ENCODE data around the gene PSMB3. TPM values are rescaled to one million over a fixed set of nuclear protein-coding genes. Genes with fewer than 3 reads are reported as not detected.

PSMB3 gene
- total and polyA plus RNA-seq, 9 of the 15 experiments (the other 6 are each of a cell fraction or from before 2014, with no cell fraction given) = 460 to 2,775 (median 574) TPM

GRCh38 chr17:38702916-38703741 lies 49.4 kb upstream of the PSMB3 start (continued):
- TF ChIP-seq CBX1 (IDR thresholded peaks at IDR 0.05; ENCODE audit: low read depth) = peak; percentile 60; the same call in 1 of the 2 replicates
- no peak for TF ChIP-seq HNRNPUL1 (IDR thresholded peaks at IDR 0.05; ENCODE audit: low read length)
- TF ChIP-seq ETV1 (tag; conservative IDR thresholded peaks at IDR 0.05; ENCODE audit: low read depth) = no peak
- TF ChIP-seq TEAD4 (IDR thresholded peaks at IDR 0.05; ENCODE audit: low read length) = 0 out of 2 replicates have a peak, but pooled peaks have one; percentile 5
- TF ChIP-seq TEAD4 (CRISPR knock-in tag; IDR thresholded peaks at IDR 0.05; ENCODE audit: borderline replicate concordance) = no peak
- TF ChIP-seq SP1 (CRISPR knock-in tag; IDR thresholded peaks at IDR 0.05) = 0 out of 2 replicates have a peak, but pooled peaks have one; percentile 72
- peak; percentile 45; the same call in 1 of the 2 replicates for TF ChIP-seq ZFX (CRISPR knock-in tag; IDR thresholded peaks at IDR 0.05)
- TF ChIP-seq CHD4 (IDR thresholded peaks at IDR 0.05; ENCODE audit: insufficient read depth, insufficient replicate concordance, low read depth, low read length, poor library complexity, severe bottlenecking) = peak; percentile 49
- 0 out of 2 replicates have a peak, but pooled peaks have one; percentile 7 for TF ChIP-seq MAX (CRISPR knock-in tag; IDR thresholded peaks at IDR 0.05)
- TF ChIP-seq ETV5 (CRISPR knock-in tag; IDR thresholded peaks at IDR 0.05; ENCODE audit: low read depth) = peak; percentile 44; the same call in 1 of the 2 replicates
- no peak for TF ChIP-seq THRAP3 (IDR thresholded peaks at IDR 0.05; ENCODE audit: borderline replicate concordance)
- TF ChIP-seq KDM5B (IDR thresholded peaks at IDR 0.05; ENCODE audit: insufficient replicate concordance, low read depth, low read length) = peak; percentile 11
- TF ChIP-seq ZKSCAN1 (IDR thresholded peaks at IDR 0.05; ENCODE audit: low read depth, low read length) = 0 out of 2 replicates have a peak, but pooled peaks have one; percentile 46
- TF ChIP-seq ZFP36 (IDR thresholded peaks at IDR 0.05; ENCODE audit: low read depth, low read length, partially characterized antibody) = peak; percentile 35
- no peak for TF ChIP-seq HMGXB4 (CRISPR knock-in tag; IDR thresholded peaks at IDR 0.05)
- TF ChIP-seq HBP1 (CRISPR knock-in tag; IDR thresholded peaks at IDR 0.05) = 0 out of 2 replicates have a peak, but pooled peaks have one; percentile 21
- TF ChIP-seq TARDBP (IDR thresholded peaks at IDR 0.05) = 0 out of 2 replicates have a peak, but pooled peaks have one; percentile 15
- peak; percentile 65 for TF ChIP-seq CHD1 (IDR thresholded peaks at IDR 0.05; ENCODE audit: low read length)
- TF ChIP-seq RBBP5 (IDR thresholded peaks at IDR 0.05; ENCODE audit: borderline replicate concordance, insufficient read depth, low read length, poor library complexity, severe bottlenecking) = peak; percentile 45
- 0 out of 2 replicates have a peak, but pooled peaks have one; percentile 18 for TF ChIP-seq NR4A1 (CRISPR knock-in tag; IDR thresholded peaks at IDR 0.05)
- no peak for TF ChIP-seq NR4A1 (tag; IDR thresholded peaks at IDR 0.05)
- 0 out of 4 replicates have a peak, but pooled peaks of 1 of the 2 experiments have one; percentile 26 for TF ChIP-seq RCOR1 (IDR thresholded peaks at IDR 0.05; ENCODE audit: borderline replicate concordance in 1 of 2, low read depth in 2 of 2, low read length in 2 of 2)
- peak; percentile 21 for TF ChIP-seq RBM25 (IDR thresholded peaks at IDR 0.05; ENCODE audit: low read depth, low read length, severe bottlenecking)

All from K562 (cell line).